GM19351 (cell line): ENCODE measurements around the gene TTC32.

Experiments
- ATAC-seq: cut with Tn5 transposase; IDR thresholded peaks from one replicate; pipeline ENCODE4 v1.9.1; 2021; ENCODE audit warnings: mild to moderate bottlenecking, moderate library complexity; ENCODE audit not compliant: unreplicated experiment

The TTC32 gene

GRCh38 chr2:19854596-19855541, 46.9 kb downstream of the TTC32 start:
- no peak for ATAC-seq

- ATAC-seq: no peak
Observed at GRCh38 chr2:19851116-19851695, 50.6 kb downstream of the TTC32 start.

GRCh38 chr2:19850056-19851050, 51.4 kb downstream of the TTC32 start:
- no peak for ATAC-seq

- ATAC-seq: no peak
Observed at GRCh38 chr2:19848952-19849351, 52.8 kb downstream of the TTC32 start.

- no peak for ATAC-seq
Observed at GRCh38 chr2:19848029-19848750, 53.6 kb downstream of the TTC32 start.

- no peak for ATAC-seq
Observed at GRCh38 chr2:19847486-19847885, 54.3 kb downstream of the TTC32 start.
